Liver (tissue), 9 donors: ENCODE data around the gene ZNF735. TPM values are rescaled to one million over a fixed set of nuclear protein-coding genes. Genes with fewer than 3 reads are reported as not detected.

Source experiments
- DNase-seq: peaks from one replicate; pipeline ENCODE4 v3.0.0-alpha.2; 2017; ENCODE audit warnings: low spot score
- H3K27ac ChIP-seq, 2 donors: one replicate each; pipeline ENCODE4 v1.7.0; 2013; ENCODE audit warnings: inconsistent platforms in 2 of 2, low read length in 2 of 2, control low read depth in 1 of 2, low read depth in 1 of 2, mild to moderate bottlenecking in 1 of 2
- H3K27me3 ChIP-seq, 4 donors: one replicate each; pipeline versions ENCODE4 v1.6.1 to v1.7.0; 2013; ENCODE audit warnings: low read length in 3 of 4, inconsistent platforms in 1 of 4, mild to moderate bottlenecking in 1 of 4, moderate library complexity in 1 of 4; ENCODE audit not compliant: control insufficient read depth in 4 of 4, insufficient read depth in 4 of 4
- H3K36me3 ChIP-seq, 4 donors: one replicate each; pipeline versions ENCODE4 v1.6.1 to v1.7.0; 2013; ENCODE audit warnings: low read length in 3 of 4, mild to moderate bottlenecking in 3 of 4, low read depth in 1 of 4, moderate library complexity in 1 of 4; ENCODE audit not compliant: control insufficient read depth in 4 of 4, insufficient read depth in 3 of 4
- H3K4me1 ChIP-seq, 4 donors: one replicate each; pipeline versions ENCODE4 v1.6.1 to v1.7.0; 2013; ENCODE audit warnings: low read length in 3 of 4, mild to moderate bottlenecking in 3 of 4, moderate library complexity in 1 of 4; ENCODE audit not compliant: control insufficient read depth in 4 of 4, insufficient read depth in 4 of 4
- H3K4me3 ChIP-seq, 3 donors: one replicate each; pipeline versions ENCODE4 v1.6.1 to v1.7.0; 2013; ENCODE audit warnings: low read length in 3 of 3, control low read depth in 1 of 3, low read depth in 1 of 3, mild to moderate bottlenecking in 1 of 3
- H3K9ac ChIP-seq, 2 donors: one replicate each; pipeline ENCODE4 v1.7.0; 2013; ENCODE audit warnings: low read length in 2 of 2, mild to moderate bottlenecking in 2 of 2, moderate library complexity in 2 of 2, control low read depth in 1 of 2, low read depth in 1 of 2
- H3K9me3 ChIP-seq, 4 donors: one replicate each; pipeline versions ENCODE4 v1.6.1 to v1.7.0; 2013; ENCODE audit warnings: low read length in 3 of 4; ENCODE audit not compliant: control insufficient read depth in 4 of 4
- ATF3 ChIP-seq: IDR thresholded peaks from 2 replicates; pipeline ENCODE4 v1.6.1; 2016; ENCODE audit warnings: antibody characterized with exemption
- FOXA2 ChIP-seq: IDR thresholded peaks from 2 replicates; pipeline ENCODE4 v1.6.1; 2016; ENCODE audit warnings: antibody characterized with exemption
- GABPA ChIP-seq, 2 donors: IDR thresholded peaks in 1 of 2; conservative IDR thresholded peaks in 1 of 2; 2 replicates each; pipeline ENCODE4 v1.6.1; 2016; ENCODE audit warnings: antibody characterized with exemption in 2 of 2, mild to moderate bottlenecking in 1 of 2, moderate library complexity in 1 of 2
- HNF4A ChIP-seq, 2 donors: conservative IDR thresholded peaks; 2 replicates each; pipeline ENCODE4 v1.6.1; 2016; ENCODE audit warnings: antibody characterized with exemption in 2 of 2, mild to moderate bottlenecking in 2 of 2
- HNF4G ChIP-seq: IDR thresholded peaks from 2 replicates; pipeline ENCODE4 v1.6.1; 2016; ENCODE audit warnings: antibody characterized with exemption
- NR2F2 ChIP-seq: IDR thresholded peaks from 2 replicates; pipeline ENCODE4 v1.6.1; 2016; ENCODE audit warnings: antibody characterized with exemption
- RAD21 ChIP-seq, 2 donors: IDR thresholded peaks; 2 replicates each; pipeline ENCODE4 v1.6.1; 2016; ENCODE audit warnings: antibody characterized with exemption in 2 of 2, mild to moderate bottlenecking in 2 of 2
- REST ChIP-seq: IDR thresholded peaks from 2 replicates; pipeline ENCODE4 v1.6.1; 2016; ENCODE audit warnings: antibody characterized with exemption, mild to moderate bottlenecking
- RXRA ChIP-seq, 2 donors: IDR thresholded peaks; 2 replicates each; pipeline ENCODE4 v1.6.1; 2017 to 2018; ENCODE audit warnings: antibody characterized with exemption in 2 of 2, mild to moderate bottlenecking in 1 of 2
- SP1 ChIP-seq: IDR thresholded peaks from 2 replicates; pipeline ENCODE4 v1.6.1; 2018; ENCODE audit warnings: antibody characterized with exemption, mild to moderate bottlenecking
- YY1 ChIP-seq: IDR thresholded peaks from 2 replicates; pipeline ENCODE4 v1.6.1; 2016; ENCODE audit warnings: antibody characterized with exemption, mild to moderate bottlenecking
- WGBS: extraction: QIAGEN DNeasy Blood & Tissue Kit; methylation state at CpG from one replicate; pipeline ENCODE4 v1.1.7; 2013; 5-methylcytosine and 5-hydroxymethylcytosine counted together
- polyA plus RNA-seq, 2 donors: library from polyadenylated mRNA; stranded (reverse) in 1 of 2; unstranded in 1 of 2; fragments of 200-250 nt in 1 of 2; fragments of >200 nt in 1 of 2; fragmentation: Nextera tagmentation in 1 of 2; extraction: Ambion mirVana in 1 of 2; gene quantifications; one replicate each; pipeline versions ENCODE4 v1.2.1 to v1.2.3, GENCODE V29; 2013 to 2015
- total RNA-seq, 2 donors: library from RNA; depleted of rRNA; stranded (reverse); fragments of >200 nt; gene quantifications; one replicate each; pipeline ENCODE4 v1.2.3, GENCODE V29; 2014
- TF ChIP-seq, protein P1 (sequence below): IDR thresholded peaks from 2 replicates; pipeline ENCODE4 v1.6.1; 2016; ENCODE audit warnings: antibody characterized with exemption
- TF ChIP-seq, protein P2 (sequence below): fragments of 150-350 bp; IDR thresholded peaks from 2 replicates; pipeline ENCODE4 v1.5.1; 2017; ENCODE audit warnings: improper control_type of control experiment, low read depth, low read length; ENCODE audit not compliant: missing input control
- donor health status: healthy.
- donor health status: healthy.
- donor health status: healthy.
- donor health status: healthy.
- donor health status: healthy.

Gene ZNF735
- total and polyA plus RNA-seq, 4 donors = not detected

DNA sequence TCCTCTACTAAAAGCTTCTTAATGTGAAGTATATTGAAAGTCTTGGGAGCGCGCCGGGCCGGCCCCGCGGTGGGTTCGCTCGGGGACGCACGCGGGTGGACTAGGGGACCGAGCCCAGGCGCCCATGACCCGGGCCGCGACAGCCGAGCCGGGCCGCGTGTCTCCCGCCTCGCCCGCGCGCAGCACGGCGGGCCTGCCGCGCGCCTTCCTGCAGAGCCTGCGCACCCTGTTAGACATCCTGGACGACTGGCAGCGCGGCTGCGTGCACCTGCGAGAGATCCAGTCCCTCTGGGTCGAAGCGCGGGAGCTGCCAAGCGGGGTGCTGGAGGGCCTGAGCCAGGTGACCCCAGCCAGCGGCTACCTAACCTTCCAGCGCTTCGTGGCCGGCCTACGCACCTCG lies 25.4 kb upstream of the ZNF735 start:
- Histone ChIP-seq H3K27ac (no peak overlapping the region), H3K36me3 (no peaks in the 10 kb centered on the region), H3K9ac (no peak overlapping the region), H3K4me1 (peaks cover 0 to 10% (median 0%) of the 10 kb centered on the region in 4 donors), H3K27me3 (peaks cover 0 to 5% (median 0%) of the 10 kb centered on the region in 4 donors), H3K4me3 (no peak overlapping the region), H3K9me3 (peaks cover 0 to 4% (median 0%) of the 10 kb centered on the region in 4 donors)
- TF ChIP-seq, protein P1, sequence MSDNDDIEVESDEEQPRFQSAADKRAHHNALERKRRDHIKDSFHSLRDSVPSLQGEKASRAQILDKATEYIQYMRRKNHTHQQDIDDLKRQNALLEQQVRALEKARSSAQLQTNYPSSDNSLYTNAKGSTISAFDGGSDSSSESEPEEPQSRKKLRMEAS = no peak
- TF ChIP-seq RAD21 (IDR thresholded peaks at IDR 0.05) = no peak
- no peak for TF ChIP-seq ATF3
- TF ChIP-seq SP1 = no peak
- TF ChIP-seq NR2F2 = no peak
- TF ChIP-seq, protein P2, sequence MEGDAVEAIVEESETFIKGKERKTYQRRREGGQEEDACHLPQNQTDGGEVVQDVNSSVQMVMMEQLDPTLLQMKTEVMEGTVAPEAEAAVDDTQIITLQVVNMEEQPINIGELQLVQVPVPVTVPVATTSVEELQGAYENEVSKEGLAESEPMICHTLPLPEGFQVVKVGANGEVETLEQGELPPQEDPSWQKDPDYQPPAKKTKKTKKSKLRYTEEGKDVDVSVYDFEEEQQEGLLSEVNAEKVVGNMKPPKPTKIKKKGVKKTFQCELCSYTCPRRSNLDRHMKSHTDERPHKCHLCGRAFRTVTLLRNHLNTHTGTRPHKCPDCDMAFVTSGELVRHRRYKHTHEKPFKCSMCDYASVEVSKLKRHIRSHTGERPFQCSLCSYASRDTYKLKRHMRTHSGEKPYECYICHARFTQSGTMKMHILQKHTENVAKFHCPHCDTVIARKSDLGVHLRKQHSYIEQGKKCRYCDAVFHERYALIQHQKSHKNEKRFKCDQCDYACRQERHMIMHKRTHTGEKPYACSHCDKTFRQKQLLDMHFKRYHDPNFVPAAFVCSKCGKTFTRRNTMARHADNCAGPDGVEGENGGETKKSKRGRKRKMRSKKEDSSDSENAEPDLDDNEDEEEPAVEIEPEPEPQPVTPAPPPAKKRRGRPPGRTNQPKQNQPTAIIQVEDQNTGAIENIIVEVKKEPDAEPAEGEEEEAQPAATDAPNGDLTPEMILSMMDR = no peak
- no peak for TF ChIP-seq GABPA (IDR thresholded peaks at IDR 0.05 in 1 of 2, conservative IDR thresholded peaks at IDR 0.05 in 1 of 2)
- TF ChIP-seq YY1 = no peak
- TF ChIP-seq RXRA (IDR thresholded peaks at IDR 0.05) = no peak
- 33% methylated on average over 46 of the region's 46 CpGs for WGBS
- DNase-seq = no peak

DNA sequence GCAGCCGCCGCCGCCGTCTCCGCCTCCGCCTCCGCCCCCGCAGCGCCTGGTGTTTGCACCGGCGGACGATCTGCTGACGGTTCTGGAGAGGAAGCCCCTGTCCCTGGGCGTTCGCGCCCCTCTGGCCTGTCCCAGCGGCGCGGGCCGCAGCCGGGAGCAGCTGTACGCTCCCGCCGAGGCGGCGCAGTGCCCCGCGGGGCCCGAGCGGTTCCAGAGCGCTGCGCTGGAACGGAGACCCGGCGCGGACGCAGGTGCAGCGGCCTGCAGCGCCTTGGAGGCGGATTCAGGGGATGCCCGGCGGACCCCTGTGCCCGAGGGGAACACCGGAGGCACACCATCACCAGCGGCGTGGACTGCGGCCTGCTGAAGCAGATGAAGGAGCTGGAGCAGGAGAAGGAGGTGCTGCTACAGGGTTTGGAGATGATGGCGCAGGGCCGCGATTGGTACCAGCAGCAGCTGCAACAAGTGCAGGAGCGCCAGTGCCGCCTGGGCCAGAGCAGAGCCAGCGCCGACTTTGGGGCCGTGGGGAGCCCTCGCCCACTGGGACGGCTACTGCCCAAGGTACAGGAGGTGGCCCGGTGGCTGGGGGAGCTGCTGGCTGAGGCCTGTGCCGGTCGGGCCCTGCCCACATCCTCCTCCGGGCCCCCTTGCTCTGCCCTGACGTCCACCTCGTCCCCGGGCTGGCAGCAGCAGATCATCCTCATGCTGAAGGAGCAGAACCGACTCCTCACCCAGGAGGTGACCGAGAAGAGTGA lies 24.8 kb upstream of the ZNF735 start:
- no peak for DNase-seq
- no peak overlapping the region for H3K4me3 ChIP-seq
- TF ChIP-seq FOXA2 (no peak), NR2F2 (no peak), HNF4G (no peak), YY1 (no peak), SP1 (no peak), REST (no peak), HNF4A (conservative IDR thresholded peaks at IDR 0.05) (no peak)
- TF ChIP-seq, protein P1 = no peak
- H3K27me3 ChIP-seq = peaks cover 0 to 5% (median 0%) of the 10 kb centered on the region in 4 donors
- 28% methylated on average over 66 of the region's 66 CpGs for WGBS
- H3K9me3 ChIP-seq = peaks cover 0 to 4% (median 0%) of the 10 kb centered on the region in 4 donors
- no peak overlapping the region for H3K27ac ChIP-seq
- no peak overlapping the region for H3K9ac ChIP-seq
- no peaks in the 10 kb centered on the region for H3K36me3 ChIP-seq
- H3K4me1 ChIP-seq = peaks cover 0 to 10% (median 0%) of the 10 kb centered on the region in 4 donors
